Neural cell (in vitro differentiated cells): ENCODE results near the gene SLC6A1. TPM values are rescaled to one million over a fixed set of nuclear protein-coding genes. Genes with fewer than 3 reads are reported as not detected.
A peak's percentile ranks its signal among the peaks of the same experiment; 100 is the strongest.

Source experiments
- H2AFZ ChIP-seq: fragments of 200-600, 300-800 bp; sonication (generic), shearing (Covaris generic); 2 replicates; pipeline ENCODE4 v1.6.0; 2014; ENCODE audit warnings: low read depth, mild to moderate bottlenecking, antibody characterized with exemption, low read length, moderate library complexity
- H3F3A ChIP-seq: fragments of 200-600 bp; shearing (Covaris generic); 2 replicates; pipeline ENCODE4 v1.6.1; 2016; ENCODE audit warnings: mild to moderate bottlenecking, moderate library complexity, mixed read lengths, antibody characterized with exemption, low read length; ENCODE audit not compliant: insufficient read depth, poor library complexity, severe bottlenecking
- H3K27ac ChIP-seq: fragments of 200-600, 300-800 bp; sonication (generic), shearing (Covaris generic); 2 replicates; pipeline ENCODE4 v1.5.1; 2014; ENCODE audit warnings: mild to moderate bottlenecking, low read length, moderate library complexity
- H3K27me3 ChIP-seq: fragments of 300-800, 200-600 bp; sonication (generic), shearing (Covaris generic); 2 replicates; pipeline ENCODE4 v1.6.0; 2014; ENCODE audit warnings: mild to moderate bottlenecking, low read depth, low read length, moderate library complexity; ENCODE audit not compliant: insufficient read depth
- H3K36me3 ChIP-seq: fragments of 300-800, 200-600 bp; sonication (generic), shearing (Covaris generic); 2 replicates; pipeline ENCODE4 v1.5.1; 2014; ENCODE audit warnings: mild to moderate bottlenecking, antibody characterized with exemption, low read length, moderate library complexity; ENCODE audit not compliant: insufficient read depth
- H3K4me2 ChIP-seq: fragments of 300-800, 200-600 bp; sonication (generic), shearing (Covaris generic); 2 replicates; pipeline ENCODE4 v1.6.0; 2014; ENCODE audit warnings: mild to moderate bottlenecking, low read length
- H3K4me3 ChIP-seq: fragments of 300-800, 200-600 bp; sonication (generic), shearing (Covaris generic); 2 replicates; pipeline ENCODE4 v1.5.1; 2014; ENCODE audit warnings: mild to moderate bottlenecking, low read length, moderate library complexity
- H3K79me2 ChIP-seq: fragments of 200-600 bp; shearing (Covaris generic); replicated peaks from 2 replicates; pipeline ENCODE4 v1.6.0; 2014; ENCODE audit warnings: mild to moderate bottlenecking, low read length, moderate library complexity; ENCODE audit not compliant: insufficient read depth
- H3K9ac ChIP-seq: fragments of 300-800, 200-600 bp; sonication (generic), shearing (Covaris generic); 2 replicates; pipeline ENCODE4 v1.6.1; 2016; ENCODE audit warnings: mild to moderate bottlenecking, low read length, mixed read lengths
- H3K9me2 ChIP-seq: fragments of 200-600 bp; shearing (Covaris generic); 2 replicates; pipeline ENCODE4 v1.6.1; 2016; ENCODE audit warnings: mild to moderate bottlenecking, low read length, mixed read lengths; ENCODE audit not compliant: insufficient read depth
- H3K9me3 ChIP-seq: fragments of 200-600, 300-800 bp; sonication (generic), shearing (Covaris generic); 2 replicates; pipeline ENCODE4 v1.6.1; 2016; ENCODE audit warnings: mild to moderate bottlenecking, mixed run types, low read length, moderate library complexity, mixed read lengths
- H4K20me1 ChIP-seq: fragments of 200-600 bp; shearing (Covaris generic); 2 replicates; pipeline ENCODE4 v1.6.1; 2016; ENCODE audit warnings: mild to moderate bottlenecking, mixed run types; ENCODE audit not compliant: insufficient read depth
- CTCF ChIP-seq: fragments of 450-650 bp; IDR thresholded peaks from 2 replicates; pipeline ENCODE4 v1.5.1; 2014; ENCODE audit warnings: antibody characterized with exemption, mild to moderate bottlenecking, moderate library complexity; ENCODE audit not compliant: poor library complexity, severe bottlenecking
- EP300 ChIP-seq: fragments of 450-650 bp; conservative IDR thresholded peaks from 2 replicates; pipeline ENCODE4 v1.6.1; 2014; ENCODE audit warnings: antibody characterized with exemption, mild to moderate bottlenecking, moderate library complexity; ENCODE audit not compliant: poor library complexity, severe bottlenecking
- EZH2 ChIP-seq: fragments of 200-600, 300-800 bp; shearing (Covaris generic), sonication (generic); IDR thresholded peaks from 2 replicates; pipeline ENCODE4 v1.6.1; 2014; ENCODE audit warnings: antibody characterized with exemption, low read length, borderline replicate concordance, mild to moderate bottlenecking; ENCODE audit not compliant: insufficient read depth, poor library complexity, severe bottlenecking
- MXI1 ChIP-seq: fragments of 450-650 bp; conservative IDR thresholded peaks from 2 replicates; pipeline ENCODE4 v1.6.1; 2014; ENCODE audit warnings: antibody characterized with exemption, mild to moderate bottlenecking; ENCODE audit not compliant: poor library complexity, severe bottlenecking
- POLR2AphosphoS5 ChIP-seq: IDR thresholded peaks from 2 replicates; pipeline ENCODE4 v1.6.1; 2012
- RAD21 ChIP-seq: fragments of 450-650 bp; conservative IDR thresholded peaks from 2 replicates; pipeline ENCODE4 v1.6.1; 2014; ENCODE audit warnings: antibody characterized with exemption, mild to moderate bottlenecking, moderate library complexity
- SMC3 ChIP-seq: fragments of 450-650 bp; conservative IDR thresholded peaks from 2 replicates; pipeline ENCODE4 v1.6.1; 2014; ENCODE audit warnings: antibody characterized with exemption, mild to moderate bottlenecking, moderate library complexity; ENCODE audit not compliant: poor library complexity
- TAF1 ChIP-seq: IDR thresholded peaks from 2 replicates; pipeline ENCODE4 v1.6.1; 2012; ENCODE audit warnings: low read depth
- polyA plus RNA-seq: library from polyadenylated mRNA; depleted of rRNA; stranded (reverse); fragments of >200 nt; gene quantifications from 2 replicates; pipeline ENCODE4 v1.2.3, GENCODE V29; 2014
- TF ChIP-seq, protein P1 (sequence below): IDR thresholded peaks from 2 replicates; pipeline ENCODE4 v1.6.1; 2012; ENCODE audit warnings: borderline replicate concordance

SLC6A1 gene
- polyA plus RNA-seq, 1 donor from 2014 or later = 43.2 TPM

GRCh38 chr3:10977892-10978510, 14.5 kb upstream of the SLC6A1 start (continued):
- TF ChIP-seq TAF1 = no peak

DNA sequence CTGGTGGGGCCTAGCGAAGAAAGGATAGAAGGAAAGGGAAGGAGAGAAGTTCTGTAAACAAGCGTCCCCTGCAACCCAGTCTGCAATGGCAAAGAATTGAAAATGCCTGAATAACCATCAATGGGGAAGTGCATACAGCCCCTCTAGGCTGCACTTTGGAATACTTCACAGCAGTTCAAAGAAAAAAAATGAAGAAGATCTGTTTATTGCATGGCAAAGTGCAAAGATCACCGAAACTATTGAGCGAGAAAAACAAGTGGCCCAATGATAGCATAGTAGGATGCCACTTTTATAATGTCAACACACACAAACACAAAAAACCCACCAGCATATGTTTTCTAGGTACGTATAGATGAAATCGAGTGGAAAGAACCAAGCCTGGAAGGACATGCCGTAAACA, 13.6 kb upstream of the SLC6A1 start:
- H3K9me2 ChIP-seq = no peaks in the 10 kb centered on the region
- H3K4me3 ChIP-seq = no peak overlapping the region
- H4K20me1 ChIP-seq = no peaks in the 10 kb centered on the region
- H3F3A ChIP-seq = no peaks in the 10 kb centered on the region
- no peak overlapping the region for H3K9ac ChIP-seq
- H3K79me2 ChIP-seq = no peaks in the 10 kb centered on the region
- H3K4me2 ChIP-seq = no peak overlapping the region
- TF ChIP-seq, protein P1, sequence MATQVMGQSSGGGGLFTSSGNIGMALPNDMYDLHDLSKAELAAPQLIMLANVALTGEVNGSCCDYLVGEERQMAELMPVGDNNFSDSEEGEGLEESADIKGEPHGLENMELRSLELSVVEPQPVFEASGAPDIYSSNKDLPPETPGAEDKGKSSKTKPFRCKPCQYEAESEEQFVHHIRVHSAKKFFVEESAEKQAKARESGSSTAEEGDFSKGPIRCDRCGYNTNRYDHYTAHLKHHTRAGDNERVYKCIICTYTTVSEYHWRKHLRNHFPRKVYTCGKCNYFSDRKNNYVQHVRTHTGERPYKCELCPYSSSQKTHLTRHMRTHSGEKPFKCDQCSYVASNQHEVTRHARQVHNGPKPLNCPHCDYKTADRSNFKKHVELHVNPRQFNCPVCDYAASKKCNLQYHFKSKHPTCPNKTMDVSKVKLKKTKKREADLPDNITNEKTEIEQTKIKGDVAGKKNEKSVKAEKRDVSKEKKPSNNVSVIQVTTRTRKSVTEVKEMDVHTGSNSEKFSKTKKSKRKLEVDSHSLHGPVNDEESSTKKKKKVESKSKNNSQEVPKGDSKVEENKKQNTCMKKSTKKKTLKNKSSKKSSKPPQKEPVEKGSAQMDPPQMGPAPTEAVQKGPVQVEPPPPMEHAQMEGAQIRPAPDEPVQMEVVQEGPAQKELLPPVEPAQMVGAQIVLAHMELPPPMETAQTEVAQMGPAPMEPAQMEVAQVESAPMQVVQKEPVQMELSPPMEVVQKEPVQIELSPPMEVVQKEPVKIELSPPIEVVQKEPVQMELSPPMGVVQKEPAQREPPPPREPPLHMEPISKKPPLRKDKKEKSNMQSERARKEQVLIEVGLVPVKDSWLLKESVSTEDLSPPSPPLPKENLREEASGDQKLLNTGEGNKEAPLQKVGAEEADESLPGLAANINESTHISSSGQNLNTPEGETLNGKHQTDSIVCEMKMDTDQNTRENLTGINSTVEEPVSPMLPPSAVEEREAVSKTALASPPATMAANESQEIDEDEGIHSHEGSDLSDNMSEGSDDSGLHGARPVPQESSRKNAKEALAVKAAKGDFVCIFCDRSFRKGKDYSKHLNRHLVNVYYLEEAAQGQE = no peak
- no peak for TF ChIP-seq MXI1
- no peak for TF ChIP-seq SMC3
- no peak for TF ChIP-seq EP300
- no peak for TF ChIP-seq EZH2
- TF ChIP-seq CTCF = no peak
- TF ChIP-seq RAD21 = no peak
- no peak for TF ChIP-seq TAF1
- no peak for TF ChIP-seq POLR2AphosphoS5
- H3K27me3 ChIP-seq = no peaks in the 10 kb centered on the region
- no peak overlapping the region for H3K27ac ChIP-seq
- no peaks in the 10 kb centered on the region for H3K9me3 ChIP-seq
- H3K36me3 ChIP-seq = no peaks in the 10 kb centered on the region
- H2AFZ ChIP-seq = no peak overlapping the region

DNA sequence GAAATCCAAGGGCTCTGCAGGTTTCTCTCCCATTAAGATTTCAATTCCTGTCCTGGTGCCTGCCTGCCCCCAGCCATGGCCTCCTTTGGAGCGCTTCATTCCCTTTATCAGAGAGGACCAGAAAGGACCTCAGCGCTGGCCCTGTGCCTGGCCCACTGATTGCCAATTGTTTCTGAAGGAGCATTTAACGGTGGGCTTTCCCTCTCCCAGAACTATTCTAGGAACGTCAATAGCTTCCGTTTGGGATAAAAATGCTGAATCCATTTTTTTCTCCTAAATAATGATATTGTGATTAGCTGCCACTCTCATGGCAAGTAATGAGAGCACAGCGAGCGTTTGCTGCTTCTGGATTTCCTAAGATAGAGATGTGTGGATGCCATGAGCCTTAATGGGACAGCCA, 12.2 kb upstream of the SLC6A1 start:
- no peaks in the 10 kb centered on the region for H3F3A ChIP-seq
- TF ChIP-seq MXI1 = no peak
- TF ChIP-seq EP300 = peak; percentile 77
- TF ChIP-seq TAF1 = no peak
- TF ChIP-seq, protein P1 = peak; percentile 96
- TF ChIP-seq EZH2 = no peak
- peak; percentile 71 for TF ChIP-seq POLR2AphosphoS5
- TF ChIP-seq SMC3 = no peak
- H3K9ac ChIP-seq = peak overlapping the region; percentile 53
- no peaks in the 10 kb centered on the region for H3K79me2 ChIP-seq
- peak overlapping the region; percentile 86 for H3K27ac ChIP-seq
- H3K27me3 ChIP-seq = no peaks in the 10 kb centered on the region
- H3K36me3 ChIP-seq = no peaks in the 10 kb centered on the region
- H3K4me3 ChIP-seq = no peak overlapping the region
- no peak overlapping the region for H2AFZ ChIP-seq
- H3K4me2 ChIP-seq = no peak overlapping the region
- H3K9me2 ChIP-seq = no peaks in the 10 kb centered on the region
- H4K20me1 ChIP-seq = no peaks in the 10 kb centered on the region
- no peaks in the 10 kb centered on the region for H3K9me3 ChIP-seq
